Measurements from ENCODE around the gene LCORL. TPM values are rescaled to one million over a fixed set of nuclear protein-coding genes. Genes with fewer than 3 reads are reported as not detected.

Gene LCORL
- total RNA-seq, 1 donor from 2014 or later: 5.9 TPM

Other genes starting within 250 kb of the LCORL start
- not detected for gene FAM184B, start 240.1 kb downstream of the LCORL start, total RNA-seq
- gene DCAF16, start 211.0 kb downstream of the LCORL start, total RNA-seq: 4.3 TPM
- 0.38 TPM for gene NCAPG, start 210.8 kb downstream of the LCORL start, total RNA-seq